ENCODE data around the gene AP2S1.
"Not testable (repeated sequence)": the region's sequence is repeated elsewhere in the genome, so short reads cannot be mapped to it uniquely, and the experiment has no call there.

Gene AP2S1

GRCh38 chr19:46860846-46861690 lies 10.4 kb upstream of the AP2S1 start, which contains the start of gene ARHGAP35:
TSS of gene ARHGAP35 (plus strand) at chr19:46860997. CDS start at chr19:46918676, 57,679 bp downstream.
- DNase-seq (ENCODE audit: low spot score), result peak; percentile 95
- no peak for TF ChIP-seq CTCF (IDR thresholded peaks at IDR 0.05; ENCODE audit: borderline replicate concordance, control extremely low read depth, extremely low read depth, insufficient read depth, missing control alignments)
- in situ Hi-C loops (cut with MboI; ENCODE audit: low sequenced_read_pairs, unreplicated experiment), result no loop called here

- peak; percentile 95 for DNase-seq (ENCODE audit: low spot score)
- in situ Hi-C loops (cut with MboI; ENCODE audit: low sequenced_read_pairs, unreplicated experiment), result no loop called here
- TF ChIP-seq CTCF (IDR thresholded peaks at IDR 0.05; ENCODE audit: borderline replicate concordance, control extremely low read depth, extremely low read depth, insufficient read depth, missing control alignments), result no peak
Measured at GRCh38 chr19:46860125-46860845, 9.6 kb upstream of the AP2S1 start.

- no peak for TF ChIP-seq CTCF (IDR thresholded peaks at IDR 0.05; ENCODE audit: borderline replicate concordance, control extremely low read depth, extremely low read depth, insufficient read depth, missing control alignments)
- in situ Hi-C loops (cut with MboI; ENCODE audit: low sequenced_read_pairs, unreplicated experiment), result loop anchor here (10.0 kb wide), 1 partner anchor 135 kb away; no protein-coding TSS in a partner anchor
- no peak for DNase-seq (ENCODE audit: low spot score)
Measured at GRCh38 chr19:46859637-46860124, 9.0 kb upstream of the AP2S1 start.

- peak; percentile 92 for DNase-seq (ENCODE audit: low spot score)
- in situ Hi-C loops (cut with MboI; ENCODE audit: low sequenced_read_pairs, unreplicated experiment), result loop anchor here (10.0 kb wide), 1 partner anchor 138 kb away; no protein-coding TSS in a partner anchor
Measured at GRCh38 chr19:46856062-46857022, 5.7 kb upstream of the AP2S1 start.

GRCh38 chr19:46854698-46855097 lies 4.1 kb upstream of the AP2S1 start:
- in situ Hi-C loops (cut with MboI; ENCODE audit: low sequenced_read_pairs, unreplicated experiment), result loop anchor here (10.0 kb wide), 1 partner anchor 140 kb away; no protein-coding TSS in a partner anchor
- DNase-seq (ENCODE audit: low spot score), result not testable (repeated sequence)

More at GRCh38 chr19:46856062-46857022, 5.7 kb upstream of the AP2S1 start:
- peak; percentile 76 for TF ChIP-seq CTCF (IDR thresholded peaks at IDR 0.05; ENCODE audit: borderline replicate concordance, control extremely low read depth, extremely low read depth, insufficient read depth, missing control alignments)

GRCh38 chr19:46852830-46853229 lies 2.2 kb upstream of the AP2S1 start:
- DNase-seq (ENCODE audit: low spot score), result no peak
- in situ Hi-C loops (cut with MboI; ENCODE audit: low sequenced_read_pairs, unreplicated experiment), result loop anchor here (10.0 kb wide), 1 partner anchor 142 kb away; no protein-coding TSS in a partner anchor
- no peak for TF ChIP-seq CTCF (IDR thresholded peaks at IDR 0.05; ENCODE audit: borderline replicate concordance, control extremely low read depth, extremely low read depth, insufficient read depth, missing control alignments)
